Testis (tissue), 3 donors: ENCODE results near the gene PLPPR3. TPM values are rescaled to one million over a fixed set of nuclear protein-coding genes. Genes with fewer than 3 reads are reported as not detected.
A peak's percentile ranks its signal among the peaks of the same experiment; 100 is the strongest.

Source experiments
- DNase-seq: peaks from one replicate; pipeline ENCODE4 v3.0.0-alpha.2; 2019
- H3K27ac ChIP-seq, 2 donors: fragments of 200-600 bp; sonication (generic); one replicate each; pipeline ENCODE4 v1.5.1; 2019
- H3K27me3 ChIP-seq: fragments of 200-600 bp; sonication (generic); one replicate; pipeline ENCODE4 v1.5.1; 2019
- H3K36me3 ChIP-seq: fragments of 200-600 bp; sonication (generic); one replicate; pipeline ENCODE4 v1.5.1; 2017; ENCODE audit warnings: low read depth; ENCODE audit errors: missing control alignments
- H3K4me1 ChIP-seq: fragments of 200-600 bp; sonication (generic); one replicate; pipeline ENCODE4 v1.5.1; 2019
- H3K4me3 ChIP-seq, 2 donors: fragments of 200-600 bp; sonication (generic); one replicate each; pipeline ENCODE4 v1.5.1; 2017 to 2019
- H3K9me3 ChIP-seq: fragments of 200-600 bp; sonication (generic); one replicate; pipeline ENCODE4 v1.5.1; 2017
- POLR2A ChIP-seq: fragments of 450-650 bp; IDR thresholded peaks from one replicate; pipeline ENCODE4 v1.6.1; 2017; ENCODE audit warnings: antibody characterized with exemption, mild to moderate bottlenecking, moderate library complexity
- WGBS, 2 donors: methylation state at CpG; one replicate each; pipeline ENCODE4 v1.1.5; 2018; 5-methylcytosine and 5-hydroxymethylcytosine counted together
- intact Hi-C: fragments of 100-400 bp; cut with DNase I; formaldehyde crosslinking; loops from one replicate; pipeline ENCODE4 v1.15.1; 2023; ENCODE audit warnings: low total_unique reads
- polyA plus RNA-seq: library from polyadenylated mRNA; stranded (reverse); fragments of 350-450 nt; fragmentation: Illumina TruSeq; extraction: RNeasy Lipid Tissue Mini Kit (QIAGEN cat#74804); gene quantifications from one replicate; pipeline ENCODE4 v1.2.3, GENCODE V29; 2014; ENCODE audit warnings: low read depth, low replicate concordance; ENCODE audit not compliant: insufficient read depth
- total RNA-seq, 2 donors: library from RNA; depleted of rRNA; stranded (reverse); fragments of >200 nt; gene quantifications; one replicate each; pipeline ENCODE4 v1.2.3, GENCODE V29; 2016
- TF ChIP-seq, protein P1 (sequence below), 3 experiments: fragments of 450-650 bp in 2 of 3; fragments of 200-600 bp in 1 of 3; sonication (generic) in 1 of 3; IDR thresholded peaks; one replicate each; pipeline ENCODE4 v1.5.1; 2016 to 2019; ENCODE audit warnings: antibody characterized with exemption in 3 of 3, mild to moderate bottlenecking in 2 of 3, moderate library complexity in 1 of 3

Gene PLPPR3
- total and polyA plus RNA-seq, 3 donors from 2014 or later = 2.7 to 20.1 (median 16.9) TPM

DNA sequence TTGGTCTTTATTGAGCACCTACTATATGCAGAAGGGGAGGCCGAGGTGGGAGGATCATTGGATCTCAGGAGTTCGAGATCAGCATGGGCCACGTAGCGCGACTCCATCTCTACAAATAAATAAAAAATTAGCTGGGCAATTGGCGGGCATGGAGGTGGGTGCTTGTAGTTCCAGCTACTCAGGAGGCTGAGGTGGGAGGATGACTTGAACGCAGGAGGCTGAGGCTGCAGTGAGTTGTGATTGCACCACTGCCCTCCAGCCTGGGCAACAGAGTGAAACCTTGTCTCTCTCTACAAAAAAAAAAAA is 41.5 kb upstream of the PLPPR3 start:
- intact Hi-C loops = no loop called here
- TF ChIP-seq, protein P1, sequence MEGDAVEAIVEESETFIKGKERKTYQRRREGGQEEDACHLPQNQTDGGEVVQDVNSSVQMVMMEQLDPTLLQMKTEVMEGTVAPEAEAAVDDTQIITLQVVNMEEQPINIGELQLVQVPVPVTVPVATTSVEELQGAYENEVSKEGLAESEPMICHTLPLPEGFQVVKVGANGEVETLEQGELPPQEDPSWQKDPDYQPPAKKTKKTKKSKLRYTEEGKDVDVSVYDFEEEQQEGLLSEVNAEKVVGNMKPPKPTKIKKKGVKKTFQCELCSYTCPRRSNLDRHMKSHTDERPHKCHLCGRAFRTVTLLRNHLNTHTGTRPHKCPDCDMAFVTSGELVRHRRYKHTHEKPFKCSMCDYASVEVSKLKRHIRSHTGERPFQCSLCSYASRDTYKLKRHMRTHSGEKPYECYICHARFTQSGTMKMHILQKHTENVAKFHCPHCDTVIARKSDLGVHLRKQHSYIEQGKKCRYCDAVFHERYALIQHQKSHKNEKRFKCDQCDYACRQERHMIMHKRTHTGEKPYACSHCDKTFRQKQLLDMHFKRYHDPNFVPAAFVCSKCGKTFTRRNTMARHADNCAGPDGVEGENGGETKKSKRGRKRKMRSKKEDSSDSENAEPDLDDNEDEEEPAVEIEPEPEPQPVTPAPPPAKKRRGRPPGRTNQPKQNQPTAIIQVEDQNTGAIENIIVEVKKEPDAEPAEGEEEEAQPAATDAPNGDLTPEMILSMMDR (IDR thresholded peaks at IDR 0.05) = no peak
- TF ChIP-seq POLR2A = no peak
- Histone ChIP-seq H3K27ac (no peak overlapping the region), H3K4me1 (peaks cover 9% of the 10 kb centered on the region), H3K36me3 (no peaks in the 10 kb centered on the region), H3K27me3 (no peaks in the 10 kb centered on the region), H3K4me3 (no peak overlapping the region), H3K9me3 (no peaks in the 10 kb centered on the region)
- DNase-seq = no peak
- WGBS, 2 donors = 66 to 82% methylated on average over 6 to 7 of the region's 7 CpGs

DNA sequence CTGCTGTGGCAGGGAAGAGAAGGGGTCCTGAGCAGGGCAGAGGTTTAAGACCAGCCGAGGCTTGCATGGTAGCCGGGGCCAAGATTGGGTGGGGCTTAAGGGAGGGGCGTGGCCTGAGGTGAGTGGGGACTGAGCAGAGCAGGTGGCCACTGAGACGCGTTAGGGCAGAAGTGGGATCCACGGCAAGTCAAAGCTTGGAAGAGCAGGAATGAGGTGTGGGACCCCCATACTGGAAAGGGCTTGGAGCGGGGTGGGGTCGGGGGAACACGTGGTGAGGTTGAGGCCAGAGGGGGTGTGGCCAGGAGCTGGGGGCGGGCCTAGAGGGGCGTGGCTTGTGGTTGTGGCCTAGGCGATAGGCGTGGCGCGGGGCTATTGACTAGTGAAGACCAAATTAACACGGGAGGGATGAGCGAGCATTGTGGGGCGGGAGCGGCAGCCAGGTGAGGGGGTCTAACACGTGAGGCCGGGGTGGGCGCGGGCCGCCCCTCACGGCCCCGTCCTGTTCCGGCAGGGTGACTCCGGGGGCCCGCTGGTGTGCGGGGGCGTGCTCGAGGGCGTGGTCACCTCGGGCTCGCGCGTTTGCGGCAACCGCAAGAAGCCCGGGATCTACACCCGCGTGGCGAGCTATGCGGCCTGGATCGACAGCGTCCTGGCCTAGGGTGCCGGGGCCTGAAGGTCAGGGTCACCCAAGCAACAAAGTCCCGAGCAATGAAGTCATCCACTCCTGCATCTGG is 41.0 kb upstream of the PLPPR3 start:
- Histone ChIP-seq H3K9me3 (no peaks in the 10 kb centered on the region), H3K27ac (no peak overlapping the region), H3K36me3 (no peaks in the 10 kb centered on the region), H3K4me3 (peak overlapping the region in 1 of 2 donors; percentile 5), H3K4me1 (peaks cover 5% of the 10 kb centered on the region), H3K27me3 (no peaks in the 10 kb centered on the region)
- TF ChIP-seq POLR2A = no peak
- TF ChIP-seq, protein P1 (IDR thresholded peaks at IDR 0.05) = no peak
- intact Hi-C loops = no loop called here
- WGBS, 2 donors = 18 to 19% methylated on average over 20 to 45 of the region's 48 CpGs
- DNase-seq = peak; percentile 79

DNA sequence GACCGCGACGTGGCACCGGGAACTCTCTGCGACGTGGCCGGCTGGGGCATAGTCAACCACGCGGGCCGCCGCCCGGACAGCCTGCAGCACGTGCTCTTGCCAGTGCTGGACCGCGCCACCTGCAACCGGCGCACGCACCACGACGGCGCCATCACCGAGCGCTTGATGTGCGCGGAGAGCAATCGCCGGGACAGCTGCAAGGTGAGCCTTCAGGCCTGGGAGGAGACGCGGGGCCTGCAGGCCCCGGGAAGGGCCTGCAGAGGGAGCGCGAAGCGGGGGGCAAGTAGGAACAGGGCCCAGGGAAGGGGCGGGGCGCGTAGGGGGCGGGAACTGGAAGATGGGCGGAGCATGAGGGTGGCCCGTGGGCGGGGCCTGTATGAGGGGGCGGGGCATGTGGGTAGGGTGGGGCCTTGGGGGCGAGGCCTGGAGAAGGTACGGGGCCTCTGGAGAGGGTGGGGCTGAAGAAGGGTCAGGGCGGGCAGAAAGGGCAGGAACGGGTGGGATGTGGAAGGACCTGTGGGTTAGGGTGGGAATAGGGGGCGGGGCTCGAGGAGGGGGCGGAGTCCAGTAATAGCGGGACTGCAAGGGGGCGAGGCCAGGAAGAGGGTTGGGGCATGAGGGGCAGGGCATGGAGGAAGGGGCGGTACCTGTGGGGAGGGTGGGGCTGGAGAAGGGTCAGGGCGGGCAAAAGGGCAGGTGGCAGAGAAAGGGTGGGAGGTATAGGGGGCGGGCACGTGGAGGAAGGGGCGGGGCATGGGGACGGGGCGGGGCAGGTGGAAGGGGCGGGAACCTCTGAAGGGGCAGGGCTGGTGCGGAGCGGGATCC is 40.2 kb upstream of the PLPPR3 start:
- no peak overlapping the region for H3K27ac ChIP-seq
- 19 to 27% methylated on average over 39 to 58 of the region's 60 CpGs for WGBS, 2 donors
- H3K4me1 ChIP-seq = peaks cover 5% of the 10 kb centered on the region
- no peak for TF ChIP-seq POLR2A
- TF ChIP-seq, protein P1 (IDR thresholded peaks at IDR 0.05) = no peak
- peak; percentile 68 for DNase-seq
- intact Hi-C loops = no loop called here
- no peaks in the 10 kb centered on the region for H3K36me3 ChIP-seq
- H3K27me3 ChIP-seq = no peaks in the 10 kb centered on the region
- H3K9me3 ChIP-seq = no peaks in the 10 kb centered on the region
- peak overlapping the region in 1 of 2 donors; percentile 5 for H3K4me3 ChIP-seq

GRCh38 chr19:861141-861755 is 39.5 kb upstream of the PLPPR3 start:
- Histone ChIP-seq H3K27me3 (no peaks in the 10 kb centered on the region), H3K27ac (no peak overlapping the region), H3K36me3 (no peaks in the 10 kb centered on the region), H3K9me3 (no peaks in the 10 kb centered on the region), H3K4me1 (peaks cover 5% of the 10 kb centered on the region), H3K4me3 (no peak overlapping the region)
- intact Hi-C loops = no loop called here
- DNase-seq = no peak
- TF ChIP-seq, protein P1 (IDR thresholded peaks at IDR 0.05) = no peak
- TF ChIP-seq POLR2A = no peak
- WGBS, 2 donors = 48 to 55% methylated on average over 7 to 23 of the region's 35 CpGs
